MM.1S (cell line): ENCODE results near the gene INTS11.

Experiments used
- EZH2 ChIP-seq: fragments of 300-600 bp; sonication (generic); optimal IDR thresholded peaks from 2 replicates; pipeline ENCODE3; 2017; ENCODE audit warnings: low read depth, mild to moderate bottlenecking, antibody characterized with exemption, low read length, mixed read lengths
- EZH2phosphoT487 ChIP-seq: fragments of 300-600 bp; sonication (generic); IDR thresholded peaks from 2 replicates; pipeline ENCODE4 v1.6.1; 2018; ENCODE audit warnings: antibody characterized with exemption, low read length
- TF ChIP-seq, protein P1 (sequence below): fragments of 300-600 bp; sonication (generic); IDR thresholded peaks from 2 replicates; pipeline ENCODE4 v1.5.1; 2016; ENCODE audit warnings: antibody characterized with exemption, low read length, mixed read lengths

GRCh38 chr1:1283821-1284220 lies 40.6 kb downstream of the INTS11 start:
- TF ChIP-seq, protein P1, sequence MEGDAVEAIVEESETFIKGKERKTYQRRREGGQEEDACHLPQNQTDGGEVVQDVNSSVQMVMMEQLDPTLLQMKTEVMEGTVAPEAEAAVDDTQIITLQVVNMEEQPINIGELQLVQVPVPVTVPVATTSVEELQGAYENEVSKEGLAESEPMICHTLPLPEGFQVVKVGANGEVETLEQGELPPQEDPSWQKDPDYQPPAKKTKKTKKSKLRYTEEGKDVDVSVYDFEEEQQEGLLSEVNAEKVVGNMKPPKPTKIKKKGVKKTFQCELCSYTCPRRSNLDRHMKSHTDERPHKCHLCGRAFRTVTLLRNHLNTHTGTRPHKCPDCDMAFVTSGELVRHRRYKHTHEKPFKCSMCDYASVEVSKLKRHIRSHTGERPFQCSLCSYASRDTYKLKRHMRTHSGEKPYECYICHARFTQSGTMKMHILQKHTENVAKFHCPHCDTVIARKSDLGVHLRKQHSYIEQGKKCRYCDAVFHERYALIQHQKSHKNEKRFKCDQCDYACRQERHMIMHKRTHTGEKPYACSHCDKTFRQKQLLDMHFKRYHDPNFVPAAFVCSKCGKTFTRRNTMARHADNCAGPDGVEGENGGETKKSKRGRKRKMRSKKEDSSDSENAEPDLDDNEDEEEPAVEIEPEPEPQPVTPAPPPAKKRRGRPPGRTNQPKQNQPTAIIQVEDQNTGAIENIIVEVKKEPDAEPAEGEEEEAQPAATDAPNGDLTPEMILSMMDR, result no peak
- TF ChIP-seq EZH2 (no peak), EZH2phosphoT487 (no peak)
